Parietal lobe (tissue), 1 donor: ENCODE measurements around the gene UNC13D. TPM values are rescaled to one million over a fixed set of nuclear protein-coding genes. Genes with fewer than 3 reads are reported as not detected.

Experiments
- total RNA-seq: library from RNA; depleted of rRNA; stranded (reverse); fragments of >200 nt; gene quantifications from one replicate; pipeline ENCODE4 v1.2.3, GENCODE V29; 2014

The UNC13D gene
- 0.94 TPM for total RNA-seq

GRCh38 chr17:75843577-75844529 lies at the start of gene UNC13D:
TSS of gene UNC13D (minus strand) at chr17:75844404. CDS start at chr17:75844337, 67 bp downstream.

GRCh38 chr17:75878174-75878998 lies 34.2 kb upstream of the UNC13D start, which contains the start of gene TRIM47:
TSS of gene TRIM47 (minus strand) at chr17:75878581. CDS start at chr17:75878548, 33 bp downstream.

GRCh38 chr17:75855310-75856061 lies 11.3 kb upstream of the UNC13D start, which contains the start of gene WBP2:
TSS of gene WBP2 (minus strand) at chr17:75855335. CDS start at chr17:75855297, 38 bp downstream.

GRCh38 chr17:75784473-75785015 lies 59.7 kb downstream of the UNC13D start, which contains the start of gene UNK:
TSS of gene UNK (plus strand) at chr17:75784806. CDS start at chr17:75784881, 75 bp downstream.

Other genes with a start within 250 kb of the UNC13D start
- 0.31 TPM for gene SMIM5, start 211.0 kb downstream of the UNC13D start, total RNA-seq
- 21.3 TPM for gene RECQL5, start 177.2 kb downstream of the UNC13D start, total RNA-seq
- gene SAP30BP, start 177.1 kb downstream of the UNC13D start, total RNA-seq = 64.8 TPM
- 2.5 TPM for gene ITGB4, start 122.9 kb downstream of the UNC13D start, total RNA-seq
- 9.4 TPM for gene GALK1, start 79.2 kb downstream of the UNC13D start, total RNA-seq
- 83.6 TPM for gene UNK, start 59.6 kb downstream of the UNC13D start, total RNA-seq
- gene WBP2, start 10.9 kb upstream of the UNC13D start, total RNA-seq = 51.6 TPM
- 10.3 TPM for gene TRIM47, start 34.2 kb upstream of the UNC13D start, total RNA-seq
- gene TRIM65, start 52.5 kb upstream of the UNC13D start, total RNA-seq = 12.2 TPM
- 37.9 TPM for gene MRPL38, start 60.5 kb upstream of the UNC13D start, total RNA-seq
- gene FBF1, start 96.6 kb upstream of the UNC13D start, total RNA-seq = 25.4 TPM
- gene ACOX1, start 134.8 kb upstream of the UNC13D start, total RNA-seq = 81.4 TPM
- gene TEN1, start 134.8 kb upstream of the UNC13D start, total RNA-seq = 13.5 TPM
- gene CDK3, start 156.5 kb upstream of the UNC13D start, total RNA-seq = 3.1 TPM
- not detected for gene EVPL, start 182.9 kb upstream of the UNC13D start, total RNA-seq
- 28.2 TPM for gene SRP68, start 228.1 kb upstream of the UNC13D start, total RNA-seq
- not detected for gene GALR2, start 230.4 kb upstream of the UNC13D start, total RNA-seq
- not detected for gene ZACN, start 234.8 kb upstream of the UNC13D start, total RNA-seq